ENCODE measurements around the gene UTP14A. TPM values are rescaled to one million over a fixed set of nuclear protein-coding genes. Genes with fewer than 3 reads are reported as not detected.
A peak's percentile ranks its signal among the peaks of the same experiment; 100 is the strongest.

Gene UTP14A
- total and polyA plus RNA-seq, 2 of the 13 experiments (the other 11 are each of a cell fraction or from before 2014, with no cell fraction given): 7.4 to 19.0 TPM

GRCh38 chrX:129905787-129906580 is at the start of gene UTP14A (continued):
- no peak for TF ChIP-seq ZBTB44 (CRISPR knock-in tag; IDR thresholded peaks at IDR 0.05)
- no peak for TF ChIP-seq ATRX (CRISPR knock-in tag; IDR thresholded peaks at IDR 0.05; ENCODE audit: borderline replicate concordance)
- TF ChIP-seq ZNF318 (CRISPR knock-in tag; IDR thresholded peaks at IDR 0.05): no peak
- TF ChIP-seq ZNF446 (CRISPR knock-in tag; IDR thresholded peaks at IDR 0.05): no peak
- TF ChIP-seq RXRA (CRISPR knock-in tag; IDR thresholded peaks at IDR 0.05): no peak
- no peak; the same call in 1 of the 2 replicates for TF ChIP-seq CENPBD1 (CRISPR knock-in tag; IDR thresholded peaks at IDR 0.05; ENCODE audit: borderline replicate concordance, low read depth)
- no peak for TF ChIP-seq ADNP (CRISPR knock-in tag; IDR thresholded peaks at IDR 0.05)
- no peak for TF ChIP-seq SP140L (CRISPR knock-in tag; IDR thresholded peaks at IDR 0.05; ENCODE audit: borderline replicate concordance)
- no peak for TF ChIP-seq ZNF672 (CRISPR knock-in tag; IDR thresholded peaks at IDR 0.05)
- peak; percentile 90 for TF ChIP-seq CREB1 (IDR thresholded peaks at IDR 0.05)
- TF ChIP-seq CREB1 (CRISPR knock-in tag; IDR thresholded peaks at IDR 0.05): peak; percentile 97
- TF ChIP-seq SRSF9 (IDR thresholded peaks at IDR 0.05; ENCODE audit: borderline replicate concordance, insufficient read depth, low read depth, low read length, poor library complexity, severe bottlenecking): no peak
- TF ChIP-seq BHLHE40 (IDR thresholded peaks at IDR 0.05; ENCODE audit: low read length): no peak
- TF ChIP-seq ZSCAN12 (CRISPR knock-in tag; IDR thresholded peaks at IDR 0.05): no peak

Data from HepG2 (cell line).